HCT116 (cell line): ENCODE data around the gene TUT1. TPM values are rescaled to one million over a fixed set of nuclear protein-coding genes. Genes with fewer than 3 reads are reported as not detected.

Experiments used
- ATAC-seq: fragments of 200-7000 bp; cut with Tn5 transposase; 2 replicates; pipeline ENCODE4 v1.9.1; 2020; ENCODE audit warnings: mild to moderate bottlenecking, moderate library complexity
- BruUV-seq: library from RNA; stranded (reverse); fragments of 400-500 nt; replicated peaks from 2 replicates; lab custom pipeline; 2021; lab: Mats Ljungman, UMichigan
- CTCF ChIA-PET: fragments of 300-600 bp; sonication (Branson Sonifier 250); formaldehyde crosslinking; loops from one replicate; lab custom pipeline; 2021; ENCODE audit warnings: antibody characterized with exemption; lab: Charles Lee
- POLR2A ChIA-PET: fragments of 300-600, 350-600 bp; sonication (Branson Sonifier 250); formaldehyde crosslinking; loops from one replicate; lab custom pipeline; 2021; ENCODE audit warnings: antibody characterized with exemption; lab: Charles Lee
- RAD21 ChIA-PET, 2 experiments: fragments of 300-600 bp; sonication (Branson Sonifier 250); formaldehyde crosslinking; loops; one replicate each; lab custom pipeline; 2023; ENCODE audit warnings: low total read pairs in 2 of 2; ENCODE audit not compliant: uncharacterized antibody in 2 of 2, unreplicated experiment in 2 of 2, low non-redundant PET in 1 of 2; lab: Charles Lee
- DNase-seq: peaks from one replicate; pipeline ENCODE4 v3.0.0-alpha.2; 2010; ENCODE audit warnings: low read depth, low spot score
- H2AFZ ChIP-seq: fragments of 200-600 bp; shearing (Covaris generic), sonication (generic); 2 replicates; pipeline ENCODE4 v1.6.1; 2017; ENCODE audit warnings: low read depth, mixed run types, mixed read lengths, antibody characterized with exemption, low read length; ENCODE audit not compliant: poor library complexity, severe bottlenecking
- H3K27ac ChIP-seq: 2 replicates; pipeline ENCODE4 v1.5.1; 2012; ENCODE audit warnings: low read depth, low read length
- H3K27me3 ChIP-seq: fragments of 200-600 bp; sonication (generic); 2 replicates; pipeline ENCODE4 v1.6.1; 2016; ENCODE audit warnings: mixed run types, low read length, mixed read lengths; ENCODE audit not compliant: insufficient read depth
- H3K36me3 ChIP-seq, 2 experiments: fragments of 200-500 bp in 1 of 2; fragments of 200-600 bp in 1 of 2; sonication (Bioruptor generic) in 1 of 2; sonication (generic) in 1 of 2; 2 replicates each; pipeline versions ENCODE4 v1.5.1 to v1.6.1; 2014 to 2016; ENCODE audit warnings: low read length in 2 of 2, inconsistent platforms in 1 of 2, mixed read lengths in 1 of 2, mixed run types in 1 of 2; ENCODE audit not compliant: insufficient read depth in 2 of 2, control insufficient read depth in 1 of 2
- H3K4me1 ChIP-seq, 2 experiments: fragments of 200-600 bp in 1 of 2; sonication (generic) in 1 of 2; 2 replicates each; pipeline versions ENCODE4 v1.5.1 to v1.6.1; 2012 to 2017; ENCODE audit warnings: low read length in 2 of 2, inconsistent platforms in 1 of 2, mild to moderate bottlenecking in 1 of 2, mixed read lengths in 1 of 2, mixed run types in 1 of 2, moderate library complexity in 1 of 2; ENCODE audit not compliant: insufficient read depth in 2 of 2, control insufficient read depth in 1 of 2
- H3K4me2 ChIP-seq: fragments of 200-600 bp; sonication (generic); 2 replicates; pipeline ENCODE4 v1.6.1; 2017; ENCODE audit warnings: mixed run types, low read length, mixed read lengths
- H3K4me3 ChIP-seq, 2 experiments: fragments of 200-600 bp in 1 of 2; sonication (generic) in 1 of 2; replicated peaks in 1 of 2; 2 replicates each; pipeline ENCODE4 v1.5.1; 2011 to 2016; ENCODE audit warnings: low read length in 2 of 2, control low read depth in 1 of 2, low read depth in 1 of 2, mild to moderate bottlenecking in 1 of 2, mixed read lengths in 1 of 2, mixed run types in 1 of 2
- H3K79me2 ChIP-seq: fragments of 200-600 bp; sonication (generic); 2 replicates; pipeline ENCODE4 v1.6.1; 2017; ENCODE audit warnings: mild to moderate bottlenecking, mixed run types, low read length, moderate library complexity, mixed read lengths; ENCODE audit not compliant: insufficient read depth
- H3K9ac ChIP-seq: fragments of 200-600 bp; sonication (generic); 2 replicates; pipeline ENCODE4 v1.6.1; 2016; ENCODE audit warnings: low read length, mixed read lengths
- H3K9me2 ChIP-seq: fragments of 200-600 bp; sonication (generic), shearing (Covaris generic); 2 replicates; pipeline ENCODE4 v1.6.1; 2017; ENCODE audit warnings: mixed run types, mild to moderate bottlenecking, moderate library complexity; ENCODE audit not compliant: insufficient read depth
- H3K9me3 ChIP-seq, 2 experiments: fragments of 200-500 bp in 1 of 2; fragments of 200-600 bp in 1 of 2; sonication (Bioruptor generic) in 1 of 2; sonication (generic) in 1 of 2; 2 replicates each; pipeline ENCODE4 v1.6.1; 2014 to 2017; ENCODE audit warnings: low read length in 2 of 2, mixed read lengths in 2 of 2, inconsistent platforms in 1 of 2, low read depth in 1 of 2, mild to moderate bottlenecking in 1 of 2, mixed run types in 1 of 2, moderate library complexity in 1 of 2; ENCODE audit not compliant: control insufficient read depth in 1 of 2, insufficient read depth in 1 of 2
- H4K20me1 ChIP-seq: fragments of 200-600 bp; sonication (generic), shearing (Covaris generic); 2 replicates; pipeline ENCODE4 v1.6.1; 2017; ENCODE audit warnings: mixed run types, mild to moderate bottlenecking, moderate library complexity; ENCODE audit not compliant: insufficient read depth
- CBX3 ChIP-seq: IDR thresholded peaks from 2 replicates; pipeline ENCODE4 v1.6.1; 2012; ENCODE audit warnings: low read depth
- CEBPB ChIP-seq: IDR thresholded peaks from 2 replicates; pipeline ENCODE4 v1.6.1; 2012; ENCODE audit warnings: low read depth
- CTCF ChIP-seq, 3 experiments: fragments of 200-600 bp in 1 of 3; sonication (generic) in 1 of 3; IDR thresholded peaks in 2 of 3; conservative IDR thresholded peaks in 1 of 3; 2 replicates each; pipeline ENCODE4 v1.5.1; 2012 to 2017; ENCODE audit warnings: low read depth in 2 of 3, low read length in 2 of 3, antibody characterized with exemption in 1 of 3, borderline replicate concordance in 1 of 3, control low read depth in 1 of 3, mild to moderate bottlenecking in 1 of 3, mixed read lengths in 1 of 3, mixed run types in 1 of 3, moderate library complexity in 1 of 3; ENCODE audit not compliant: insufficient read depth in 1 of 3
- EGR1 ChIP-seq: IDR thresholded peaks from 2 replicates; pipeline ENCODE4 v1.6.1; 2012; ENCODE audit warnings: low read depth
- ELF1 ChIP-seq: IDR thresholded peaks from 2 replicates; pipeline ENCODE4 v1.6.1; 2012; ENCODE audit warnings: low read depth, borderline replicate concordance
- EZH2 ChIP-seq: fragments of 200-600 bp; sonication (generic); IDR thresholded peaks from 2 replicates; pipeline ENCODE4 v1.6.1; 2017; ENCODE audit warnings: antibody characterized with exemption, mixed run types
- FOSL1 ChIP-seq: IDR thresholded peaks from 2 replicates; pipeline ENCODE4 v1.6.1; 2012; ENCODE audit warnings: low read depth
- JUND ChIP-seq: IDR thresholded peaks from 2 replicates; pipeline ENCODE4 v1.6.1; 2012
- MAX ChIP-seq: IDR thresholded peaks from 2 replicates; pipeline ENCODE4 v1.6.1; 2012
- POLR2A ChIP-seq: IDR thresholded peaks from 2 replicates; pipeline ENCODE4 v1.7.0; 2011; ENCODE audit warnings: borderline replicate concordance; ENCODE audit not compliant: insufficient read depth, insufficient read length; ENCODE audit errors: extremely low read depth
- POLR2AphosphoS5 ChIP-seq: IDR thresholded peaks from 2 replicates; pipeline ENCODE4 v1.6.1; 2011; ENCODE audit warnings: mild to moderate bottlenecking, low read depth, low read length, moderate library complexity
- RAD21 ChIP-seq: IDR thresholded peaks from 2 replicates; pipeline ENCODE4 v1.6.1; 2012; ENCODE audit warnings: low read depth, mild to moderate bottlenecking
- SIN3A ChIP-seq: IDR thresholded peaks from 2 replicates; pipeline ENCODE4 v1.6.1; 2012; ENCODE audit warnings: low read depth
- SP1 ChIP-seq: IDR thresholded peaks from 2 replicates; pipeline ENCODE4 v1.6.1; 2012; ENCODE audit warnings: low read depth
- SRF ChIP-seq: IDR thresholded peaks from 2 replicates; pipeline ENCODE4 v1.6.1; 2012; ENCODE audit warnings: low read depth
- TCF7L2 ChIP-seq: IDR thresholded peaks from 2 replicates; pipeline ENCODE4 v1.7.0; 2011; ENCODE audit warnings: borderline replicate concordance, inconsistent platforms; ENCODE audit not compliant: insufficient read depth, insufficient read length; ENCODE audit errors: extremely low read depth
- YY1 ChIP-seq: IDR thresholded peaks from 2 replicates; pipeline ENCODE4 v1.6.1; 2011; ENCODE audit warnings: low read length, low read depth, moderate library complexity, mild to moderate bottlenecking; ENCODE audit not compliant: insufficient replicate concordance; ENCODE audit errors: extremely low read depth
- ZFX ChIP-seq: fragments of 450-650 bp; IDR thresholded peaks from 2 replicates; pipeline ENCODE4 v1.6.1; 2017
- ZNF274 ChIP-seq: fragments of 200-500 bp; sonication (Bioruptor generic); IDR thresholded peaks from 2 replicates; pipeline ENCODE4 v1.6.1; 2014; ENCODE audit warnings: mild to moderate bottlenecking, low read depth, low read length, inconsistent platforms
- intact Hi-C: fragments of 100-400 bp; cut with micrococcal nuclease; formaldehyde crosslinking; loops from 2 replicates; pipeline ENCODE4 v1.10.0; 2022
- total RNA-seq: library from RNA; stranded (reverse); gene quantifications from one replicate; pipeline ENCODE4 v1.2.1, GENCODE V29; 2021; ENCODE audit not compliant: unreplicated experiment

TUT1 gene
- total RNA-seq, 1 experiment from 2014 or later, result 49.0 TPM

GRCh38 chr11:62536301-62536957, 54.9 kb downstream of the TUT1 start:
- intact Hi-C loops, result no loop called here
- Histone ChIP-seq H3K4me2 (no peak overlapping the region), H4K20me1 (peaks cover 16% of the 10 kb centered on the region; the same call in 1 of the 2 replicates), H3K79me2 (peaks cover 75% of the 10 kb centered on the region), H3K9ac (no peak overlapping the region), H2AFZ (no peak overlapping the region), H3K9me3 (no peaks in the 10 kb centered on the region), H3K36me3 (peaks cover 31 to 51% of the 10 kb centered on the region in 2 experiments), H3K4me1 (peaks cover 34 to 37% of the 10 kb centered on the region in 2 experiments), H3K27me3 (no peaks in the 10 kb centered on the region), H3K27ac (no peak overlapping the region), H3K4me3 (no peak overlapping the region), H3K9me2 (no peaks in the 10 kb centered on the region)
- TF ChIP-seq EZH2, result no peak
- no peak for TF ChIP-seq MAX
- TF ChIP-seq TCF7L2, result no peak
- no peak for TF ChIP-seq CBX3
- TF ChIP-seq YY1, result no peak
- no peak for TF ChIP-seq CEBPB
- no peak for TF ChIP-seq ZFX
- no peak for TF ChIP-seq POLR2A
- no peak for TF ChIP-seq ELF1
- no peak for TF ChIP-seq SP1
- ChIA-PET CTCF (no interaction called here), RAD21 (no interaction called here), POLR2A (no interaction called here)
- no TSS peak for BruUV-seq
- DNase-seq, result no peak
- no peak for ATAC-seq

- peaks cover 31 to 56% of the 10 kb centered on the region in 2 experiments for H3K36me3 ChIP-seq
- no peak overlapping the region for H3K9ac ChIP-seq
- peaks cover 16% of the 10 kb centered on the region; the same call in 1 of the 2 replicates for H4K20me1 ChIP-seq
- ChIA-PET CTCF (no interaction called here), RAD21 (no interaction called here), POLR2A (no interaction called here)
- peaks cover 73% of the 10 kb centered on the region for H3K79me2 ChIP-seq
- H3K9me3 ChIP-seq, result no peaks in the 10 kb centered on the region
- H3K4me2 ChIP-seq, result no peak overlapping the region
- BruUV-seq, result no TSS peak
- intact Hi-C loops, result no loop called here
- no peaks in the 10 kb centered on the region for H3K27me3 ChIP-seq
- no peak for DNase-seq
- H3K27ac ChIP-seq, result no peak overlapping the region
- ATAC-seq, result no peak
- peaks cover 27 to 31% of the 10 kb centered on the region in 2 experiments for H3K4me1 ChIP-seq
- H3K9me2 ChIP-seq, result no peaks in the 10 kb centered on the region
- no peak overlapping the region for H3K4me3 ChIP-seq
- no peak overlapping the region for H2AFZ ChIP-seq
- TF ChIP-seq ELF1 (no peak), TCF7L2 (no peak), YY1 (no peak), SP1 (no peak), JUND (no peak), RAD21 (no peak), POLR2AphosphoS5 (no peak), SRF (no peak), POLR2A (no peak), CEBPB (no peak), ZFX (no peak), FOSL1 (no peak), CBX3 (no peak), EGR1 (no peak), ZNF274 (no peak), MAX (no peak), SIN3A (no peak), CTCF (IDR thresholded peaks at IDR 0.05 in 2 of 3, conservative IDR thresholded peaks at IDR 0.05 in 1 of 3; ENCODE audit: borderline replicate concordance in 1 of 3, insufficient read depth in 1 of 3, low read depth in 2 of 3, low read length in 2 of 3) (no peak)
Measured at GRCh38 chr11:62535802-62536201, 55.5 kb downstream of the TUT1 start.
